Kidney tubule cell (primary cell): ENCODE measurements around the gene ENHO.
A peak's percentile ranks its signal among the peaks of the same experiment; 100 is the strongest.

ENCODE experiments used
- DNase-seq: peaks from one replicate; pipeline ENCODE4 v3.0.0-alpha.2; 2018; ENCODE audit warnings: low spot score

ENHO gene

GRCh38 chr9:34522971-34523797 lies at the start of gene ENHO:
Gene ENHO (minus strand): TSS chr9:34522990. CDS start chr9:34521695, 1,295 bp downstream.
- peak; percentile 90 for DNase-seq

- no peak for DNase-seq
Observed at GRCh38 chr9:34572092-34572491, 49.3 kb upstream of the ENHO start.

DNA sequence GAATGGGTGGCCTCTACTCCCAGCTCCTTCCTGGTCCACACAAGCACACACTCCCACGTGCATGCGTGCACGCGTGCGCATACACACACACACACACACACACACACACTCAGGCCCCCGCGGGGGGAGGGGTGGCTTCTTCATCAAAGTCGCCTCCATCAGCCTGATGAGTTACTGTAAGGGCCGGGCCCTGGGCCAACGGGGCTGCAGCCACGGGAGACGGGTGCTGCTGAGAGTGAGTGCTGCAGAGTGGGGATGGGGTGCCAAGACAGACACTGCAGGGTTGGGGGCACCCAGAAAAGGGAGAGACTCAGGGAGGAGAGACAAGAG lies 48.7 kb upstream of the ENHO start:
- DNase-seq, result no peak

DNA sequence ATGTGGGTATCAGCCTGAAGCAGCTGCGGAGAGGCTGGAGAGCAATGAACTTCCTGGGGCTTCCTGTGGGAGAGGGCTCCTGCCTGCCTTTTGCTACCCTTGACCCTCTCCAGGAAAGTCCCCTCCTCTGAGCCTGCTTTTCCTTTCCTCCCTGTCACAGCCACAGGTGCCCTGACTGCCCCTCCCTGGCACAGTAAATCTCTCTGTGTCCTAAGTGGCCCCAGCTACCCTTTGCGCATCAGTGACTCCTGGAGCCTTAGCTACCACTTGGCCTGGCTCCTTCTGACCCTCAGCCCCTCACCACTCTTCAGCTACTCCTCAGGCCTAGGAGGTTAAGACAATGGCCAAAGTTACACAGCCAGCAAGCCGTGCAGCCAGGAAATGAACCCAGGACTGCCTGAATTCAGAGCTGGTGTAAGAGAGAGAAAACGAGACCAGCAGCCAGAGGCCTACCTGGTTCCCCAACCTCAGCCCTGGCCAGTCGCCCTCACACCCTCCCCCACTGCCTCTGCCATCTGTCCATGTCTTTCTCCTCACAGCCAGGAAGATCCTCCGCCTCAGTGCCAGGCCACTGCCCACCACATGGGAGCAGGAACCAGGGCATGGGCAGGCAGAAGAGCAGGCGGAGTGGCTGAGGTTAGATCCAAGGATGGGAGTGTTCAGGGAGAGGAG lies 48.2 kb upstream of the ENHO start:
- no peak for DNase-seq

GRCh38 chr9:34570376-34570775 lies 47.6 kb upstream of the ENHO start:
- DNase-seq, result no peak

GRCh38 chr9:34568774-34569173 lies 46.0 kb upstream of the ENHO start:
- DNase-seq, result no peak

- DNase-seq, result no peak
Observed at GRCh38 chr9:34568133-34568532, 45.3 kb upstream of the ENHO start.

- DNase-seq, result no peak
Observed at GRCh38 chr9:34566972-34567371, 44.2 kb upstream of the ENHO start.

DNA sequence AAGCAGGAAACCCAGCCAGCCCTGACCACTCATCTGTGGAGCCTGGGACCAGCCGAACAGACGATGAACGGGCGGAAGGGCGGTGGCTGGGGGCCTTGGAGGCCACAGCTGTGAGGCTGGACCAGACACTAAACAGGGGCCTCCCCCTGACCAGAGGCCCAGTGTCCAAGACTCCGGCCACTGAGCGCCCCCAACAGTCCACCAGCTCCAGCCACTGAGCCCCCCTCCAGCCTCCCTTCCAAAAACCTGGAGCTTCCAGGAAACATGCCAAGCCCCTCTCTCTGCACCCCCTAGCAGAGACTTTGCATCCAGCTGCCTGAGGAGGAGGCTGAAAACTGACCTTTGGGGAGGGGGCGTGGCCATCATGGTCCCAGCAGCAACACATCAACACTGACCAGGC lies 43.5 kb upstream of the ENHO start:
- no peak for DNase-seq

GRCh38 chr9:34565856-34566255 lies 43.1 kb upstream of the ENHO start:
- no peak for DNase-seq

DNA sequence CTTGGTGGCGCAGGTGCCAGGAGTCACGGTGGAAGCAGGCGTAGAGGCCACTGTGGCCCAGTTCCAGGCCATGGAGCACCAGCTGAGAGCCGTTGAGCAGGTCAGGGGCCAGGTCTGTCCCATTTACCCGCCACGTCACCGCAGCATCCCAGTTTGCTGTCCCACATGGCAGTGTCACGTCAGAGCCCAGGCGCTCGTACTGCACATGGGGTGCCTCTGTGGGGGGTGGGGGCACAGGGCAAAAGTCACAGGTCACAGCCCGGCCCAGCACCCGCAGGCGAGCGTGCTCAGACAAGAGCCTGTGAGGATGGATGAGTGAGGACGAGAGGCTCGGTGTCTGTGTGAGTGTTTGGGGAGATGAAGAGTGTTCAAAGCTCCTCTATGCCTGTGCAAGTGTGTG lies 41.8 kb upstream of the ENHO start:
- no peak for DNase-seq

GRCh38 chr9:34563262-34563661 lies 40.5 kb upstream of the ENHO start:
- peak; percentile 58 for DNase-seq

DNA sequence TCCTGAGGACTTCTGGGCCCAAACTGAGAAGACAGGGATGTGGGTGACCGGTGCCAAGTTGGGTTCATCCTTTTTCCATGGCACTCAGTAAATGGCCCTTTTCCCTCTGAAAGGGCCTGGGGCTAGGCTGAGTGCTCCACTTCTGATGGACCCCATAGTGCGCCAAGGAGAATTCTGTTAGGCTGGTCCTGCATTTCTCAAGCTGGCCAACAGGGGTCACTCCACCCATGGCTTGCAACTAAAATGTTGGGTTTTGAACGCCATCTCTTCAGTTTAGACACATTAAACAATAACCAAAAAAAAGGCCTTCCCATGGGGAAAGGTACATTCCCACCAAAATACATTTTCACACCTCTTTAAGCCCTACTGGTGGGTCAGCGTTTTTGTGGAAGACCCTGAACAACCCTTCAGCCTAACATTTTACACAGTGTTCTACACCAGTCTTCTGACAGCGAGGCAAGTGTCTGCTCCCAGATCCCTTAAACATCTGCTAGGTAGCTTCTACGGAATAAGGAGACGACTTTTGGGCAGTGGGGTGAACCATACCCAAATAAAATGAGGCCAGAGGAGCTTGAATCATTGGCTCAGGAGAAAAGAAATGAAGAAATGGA lies 39.5 kb upstream of the ENHO start:
- DNase-seq, result no peak

DNA sequence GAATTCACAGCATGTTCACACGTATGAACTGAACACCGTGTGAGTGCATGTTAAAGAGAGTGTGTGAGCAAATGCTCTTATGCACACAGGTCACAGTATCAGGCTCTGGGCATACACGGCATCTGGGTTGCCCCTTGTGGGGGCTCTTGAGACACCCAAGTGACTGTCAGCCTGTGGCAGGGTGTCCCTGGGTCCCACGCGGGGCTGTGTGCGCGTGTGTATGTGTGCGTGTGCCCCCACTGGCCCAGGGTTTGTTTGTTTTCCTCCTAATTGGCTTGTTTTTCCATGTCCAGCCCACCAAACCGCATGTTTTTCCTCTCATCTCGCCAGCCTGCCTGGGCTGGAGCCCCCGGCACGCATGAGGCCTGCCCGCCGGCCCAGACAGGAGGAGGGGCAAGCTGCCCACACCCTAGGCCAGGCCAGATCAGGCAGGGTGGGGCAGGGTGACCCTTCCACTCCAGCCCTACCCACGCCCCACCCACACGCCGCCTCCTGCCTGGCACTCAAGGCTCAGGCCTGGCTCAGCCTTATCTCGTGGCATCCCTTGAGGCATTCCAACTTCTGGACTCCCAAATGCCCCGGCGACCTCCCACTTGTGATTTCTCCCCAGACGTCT lies 37.9 kb upstream of the ENHO start:
- DNase-seq, result no peak

GRCh38 chr9:34559624-34560455 lies 37.0 kb upstream of the ENHO start:
- DNase-seq, result peak; percentile 44

DNA sequence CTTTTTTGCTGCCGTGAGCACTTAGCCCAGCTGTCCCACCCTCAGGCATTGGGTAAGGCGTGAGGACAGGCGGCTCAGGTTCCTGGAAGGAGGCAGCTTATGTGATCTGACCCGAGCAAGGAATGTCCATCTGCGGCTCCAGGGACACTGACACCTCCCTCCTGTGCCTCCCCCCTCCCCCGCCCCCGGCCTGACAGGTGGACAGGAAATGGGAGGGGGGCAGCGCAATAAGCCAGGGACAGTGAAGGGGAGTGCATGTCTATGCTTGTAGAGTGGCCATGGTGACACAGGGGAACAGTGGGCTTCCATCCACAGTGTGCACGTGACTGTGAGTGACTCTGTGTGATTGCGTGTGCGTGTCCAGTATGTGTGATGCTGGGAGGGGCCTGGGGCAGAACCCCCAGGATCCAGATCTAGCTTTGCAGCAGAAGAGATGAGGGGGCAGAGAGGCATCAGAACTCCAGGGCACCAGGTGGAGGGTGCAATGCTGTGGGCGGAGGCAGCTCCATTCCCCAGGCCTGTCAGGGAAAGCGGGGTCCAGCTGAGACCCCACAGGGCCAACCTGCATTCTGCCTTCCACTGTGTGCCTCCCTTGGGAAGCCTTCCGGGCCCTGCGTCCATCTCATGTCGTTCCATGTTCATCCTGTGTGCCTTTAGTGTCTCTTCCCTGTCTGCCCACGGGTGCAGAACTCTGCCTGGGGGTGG lies 36.3 kb upstream of the ENHO start:
- DNase-seq, result no peak

DNA sequence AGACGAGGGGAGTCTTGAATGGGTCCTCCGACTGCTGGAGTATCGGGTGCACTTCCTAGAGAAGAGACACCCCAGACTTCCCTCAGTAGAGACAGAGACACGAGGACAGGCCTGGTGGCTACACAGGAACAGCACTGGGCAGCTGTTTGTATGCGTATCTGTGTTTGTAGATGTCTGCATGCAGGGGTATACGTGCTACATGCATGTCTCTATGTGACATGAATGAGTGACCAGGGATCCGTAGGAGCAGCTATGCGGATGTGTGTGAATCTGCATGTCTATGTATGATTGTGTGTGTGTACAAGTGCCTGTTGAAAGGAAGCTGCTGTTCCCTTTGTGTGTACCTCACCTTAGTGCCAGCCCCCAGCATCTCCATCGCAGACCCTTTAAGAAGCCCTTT lies 35.6 kb upstream of the ENHO start:
- DNase-seq, result no peak

- no peak for DNase-seq
Observed at GRCh38 chr9:34557426-34558321, 34.9 kb upstream of the ENHO start.

DNA sequence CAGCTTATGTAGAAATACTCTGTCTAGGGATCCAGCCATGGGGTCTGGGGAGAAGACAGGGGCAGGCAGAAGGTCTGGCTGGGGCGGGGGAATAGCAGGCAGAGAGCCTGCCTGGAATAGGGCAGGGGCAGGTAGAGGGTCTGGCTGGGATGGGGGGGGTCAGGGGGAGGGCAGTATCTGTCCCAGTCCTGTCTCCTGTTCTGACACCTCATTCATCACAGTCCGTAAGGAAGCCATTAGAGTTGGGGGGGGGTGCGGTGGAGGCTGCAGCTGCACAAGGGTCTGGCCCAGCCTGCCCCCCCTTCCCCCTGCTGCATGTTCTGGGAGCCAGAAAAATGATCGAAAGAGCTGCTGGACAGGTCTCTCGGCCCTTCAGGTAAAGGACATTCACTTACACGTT lies 34.2 kb upstream of the ENHO start:
- DNase-seq, result no peak

GRCh38 chr9:34555936-34556525 lies 33.2 kb upstream of the ENHO start:
- DNase-seq, result no peak
